H1 (cell line): ENCODE data around the gene ANK2. TPM values are rescaled to one million over a fixed set of nuclear protein-coding genes. Genes with fewer than 3 reads are reported as not detected.

Experiments used
- CTCF ChIA-PET: fragments of 300-600 bp; sonication (Branson Sonifier 250); formaldehyde crosslinking; loops from one replicate; lab custom pipeline; 2021; ENCODE audit not compliant: partially characterized antibody; lab: Charles Lee
- POLR2A ChIA-PET: fragments of 300-600 bp; sonication (Branson Sonifier 250); formaldehyde crosslinking; loops from one replicate; lab custom pipeline; 2021; ENCODE audit warnings: inconsistent platforms; ENCODE audit not compliant: partially characterized antibody; lab: Charles Lee
- DNase-seq, 2 experiments: peaks; one replicate each; pipeline versions ENCODE4 v3.0.0 to v3.0.0-alpha.2; 2010 to 2022; ENCODE audit warnings: low spot score in 2 of 2, low read depth in 1 of 2, mixed read lengths in 1 of 2
- FAIRE-seq: peaks from 2 replicates; lab custom pipeline; 2011; peaks lifted over from hg19 to GRCh38; lab: Jason Lieb, UNC
- H2AFZ ChIP-seq: 2 replicates; pipeline ENCODE4 v1.8.1; 2012; ENCODE audit warnings: low read length, inconsistent platforms
- H2AK5ac ChIP-seq: 2 replicates; pipeline ENCODE4 v1.6.1; 2013; ENCODE audit warnings: low read depth, low read length
- H2BK120ac ChIP-seq: replicated peaks from 2 replicates; pipeline ENCODE3; 2013; ENCODE audit warnings: low read depth, low read length, inconsistent platforms
- H2BK12ac ChIP-seq: 2 replicates; pipeline ENCODE4 v1.6.1; 2013; ENCODE audit warnings: low read depth, low read length
- H2BK15ac ChIP-seq: 2 replicates; pipeline ENCODE4 v1.6.1; 2013; ENCODE audit warnings: low read length
- H2BK20ac ChIP-seq: 2 replicates; pipeline ENCODE4 v1.6.1; 2013; ENCODE audit warnings: low read length
- H2BK5ac ChIP-seq: 2 replicates; pipeline ENCODE4 v1.6.1; 2013; ENCODE audit warnings: low read depth, low read length
- H3K14ac ChIP-seq: 2 replicates; pipeline ENCODE4 v1.6.1; 2013; ENCODE audit warnings: inconsistent platforms; ENCODE audit not compliant: insufficient read length
- H3K18ac ChIP-seq: 2 replicates; pipeline ENCODE4 v1.6.1; 2013; ENCODE audit warnings: low read length; ENCODE audit errors: extremely low read depth
- H3K23ac ChIP-seq: 2 replicates; pipeline ENCODE4 v1.6.1; 2013; ENCODE audit warnings: inconsistent platforms; ENCODE audit not compliant: insufficient read length
- H3K23me2 ChIP-seq: 2 replicates; pipeline ENCODE4 v1.6.1; 2013; ENCODE audit warnings: low read depth, low read length
- H3K27ac ChIP-seq: 2 replicates; pipeline ENCODE4 v1.6.1; 2011; ENCODE audit warnings: low read depth, low read length, inconsistent platforms
- H3K27me3 ChIP-seq, 4 experiments: replicated peaks in 1 of 4; 1 replicate in 1 of 4; 2 replicates in 3 of 4; pipeline versions ENCODE4 v1.6.1 to v1.8.1; 2011 to 2013; ENCODE audit warnings: low read length in 3 of 4, mild to moderate bottlenecking in 3 of 4, inconsistent platforms in 2 of 4, mixed read lengths in 2 of 4, moderate library complexity in 1 of 4; ENCODE audit not compliant: control insufficient read depth in 3 of 4, insufficient read depth in 3 of 4; ENCODE audit errors: extremely low read depth in 1 of 4
- H3K36me3 ChIP-seq, 4 experiments: 2 replicates each; pipeline versions ENCODE4 v1.6.1 to v1.8.1; 2011 to 2013; ENCODE audit warnings: mild to moderate bottlenecking in 4 of 4, low read length in 3 of 4, moderate library complexity in 2 of 4, control low read depth in 1 of 4, inconsistent platforms in 1 of 4; ENCODE audit not compliant: insufficient read depth in 4 of 4, control insufficient read depth in 2 of 4
- H3K4ac ChIP-seq: replicated peaks from 2 replicates; pipeline ENCODE3; 2013; ENCODE audit warnings: low read length, low read depth, mixed read lengths, inconsistent platforms; ENCODE audit not compliant: insufficient read length
- H3K4me1 ChIP-seq, 4 experiments: replicated peaks in 1 of 4; 1 replicate in 1 of 4; 2 replicates in 3 of 4; pipeline versions ENCODE4 v1.6.1 to v1.8.1; 2011 to 2013; ENCODE audit warnings: low read length in 3 of 4, inconsistent platforms in 2 of 4, mixed read lengths in 1 of 4; ENCODE audit not compliant: insufficient read depth in 4 of 4, control insufficient read depth in 3 of 4
- H3K4me2 ChIP-seq, 2 experiments: 2 replicates each; pipeline versions ENCODE4 v1.6.1 to v1.8.1; 2011 to 2013; ENCODE audit warnings: low read depth in 2 of 2, low read length in 2 of 2, control low read depth in 1 of 2, inconsistent platforms in 1 of 2, mild to moderate bottlenecking in 1 of 2; ENCODE audit not compliant: insufficient read depth in 1 of 2
- H3K4me3 ChIP-seq, 4 experiments: fragments of 200-600, 300-600 bp in 1 of 4; sonication (generic), shearing (Covaris generic), sonication (Bioruptor Twin) in 1 of 4; 2 replicates each; pipeline versions ENCODE4 v1.5.1 to v1.8.1; 2011 to 2016; ENCODE audit warnings: low read length in 4 of 4, low read depth in 3 of 4, control low read depth in 2 of 4, inconsistent platforms in 2 of 4, mild to moderate bottlenecking in 2 of 4, mixed read lengths in 1 of 4, moderate library complexity in 1 of 4; ENCODE audit not compliant: insufficient read depth in 2 of 4; ENCODE audit errors: extremely low read depth in 1 of 4
- H3K56ac ChIP-seq: replicated peaks from 2 replicates; pipeline ENCODE3; 2013; ENCODE audit warnings: low read depth, mild to moderate bottlenecking, mixed read lengths, low read length, inconsistent platforms; ENCODE audit not compliant: insufficient read length
- H3K79me1 ChIP-seq: 2 replicates; pipeline ENCODE4 v1.6.1; 2013; ENCODE audit warnings: low read depth, low read length, control low read depth
- H3K79me2 ChIP-seq, 2 experiments: 2 replicates each; pipeline versions ENCODE4 v1.6.1 to v1.8.1; 2012 to 2013; ENCODE audit warnings: low read length in 2 of 2, mild to moderate bottlenecking in 2 of 2, inconsistent platforms in 1 of 2; ENCODE audit not compliant: insufficient read depth in 2 of 2, control insufficient read depth in 1 of 2
- H3K9ac ChIP-seq, 4 experiments: replicated peaks in 1 of 4; 1 replicate in 1 of 4; 2 replicates in 3 of 4; pipeline versions ENCODE4 v1.6.1 to v1.8.1; 2011 to 2013; ENCODE audit warnings: low read depth in 3 of 4, low read length in 3 of 4, control low read depth in 2 of 4, mild to moderate bottlenecking in 2 of 4, moderate library complexity in 2 of 4, inconsistent platforms in 1 of 4; ENCODE audit errors: extremely low read depth in 1 of 4
- H3K9me3 ChIP-seq, 2 experiments: 2 replicates each; pipeline versions ENCODE4 v1.6.1 to v1.8.1; 2012 to 2013; ENCODE audit warnings: mild to moderate bottlenecking in 2 of 2, moderate library complexity in 2 of 2, control low read depth in 1 of 2, inconsistent platforms in 1 of 2, low read depth in 1 of 2, low read length in 1 of 2, mixed read lengths in 1 of 2; ENCODE audit not compliant: insufficient read depth in 2 of 2
- H4K20me1 ChIP-seq, 2 experiments: replicated peaks in 1 of 2; 2 replicates each; pipeline versions ENCODE3 to v1.8.1; 2011 to 2013; ENCODE audit warnings: inconsistent platforms in 2 of 2, low read length in 2 of 2, mild to moderate bottlenecking in 1 of 2; ENCODE audit not compliant: insufficient read depth in 2 of 2, control insufficient read depth in 1 of 2
- H4K5ac ChIP-seq: 2 replicates; pipeline ENCODE4 v1.6.1; 2013; ENCODE audit warnings: low read length, low read depth, mixed read lengths, inconsistent platforms; ENCODE audit not compliant: insufficient read length
- H4K8ac ChIP-seq: 2 replicates; pipeline ENCODE4 v1.8.0; 2013; ENCODE audit warnings: mild to moderate bottlenecking, moderate library complexity, low read length, inconsistent platforms; ENCODE audit not compliant: insufficient read depth; ENCODE audit errors: extremely low read depth
- H4K91ac ChIP-seq: replicated peaks from 2 replicates; pipeline ENCODE3; 2013; ENCODE audit warnings: low read length, mixed read lengths, inconsistent platforms; ENCODE audit not compliant: insufficient read length
- BACH1 ChIP-seq: IDR thresholded peaks from 2 replicates; pipeline ENCODE4 v1.6.1; 2012; ENCODE audit warnings: low read length, improper control_type of control experiment
- BRCA1 ChIP-seq: IDR thresholded peaks from 2 replicates; pipeline ENCODE4 v1.6.1; 2012; ENCODE audit warnings: low read depth, low read length, improper control_type of control experiment
- CEBPB ChIP-seq: IDR thresholded peaks from 2 replicates; pipeline ENCODE4 v1.6.1; 2012; ENCODE audit warnings: low read depth, low read length
- CREB1 ChIP-seq: IDR thresholded peaks from 2 replicates; pipeline ENCODE4 v1.6.1; 2012; ENCODE audit warnings: inconsistent platforms
- CTBP2 ChIP-seq: IDR thresholded peaks from 2 replicates; pipeline ENCODE4 v1.7.0; 2011; ENCODE audit warnings: borderline replicate concordance, mild to moderate bottlenecking, moderate library complexity, mixed read lengths, low read length; ENCODE audit not compliant: insufficient read depth, insufficient read length
- EP300 ChIP-seq, 2 experiments: IDR thresholded peaks; 1 replicate in 1 of 2; 2 replicates in 1 of 2; pipeline ENCODE4 v1.6.1; 2011 to 2012; ENCODE audit warnings: low read depth in 2 of 2, low read length in 2 of 2, mild to moderate bottlenecking in 2 of 2, borderline replicate concordance in 1 of 2, inconsistent platforms in 1 of 2, moderate library complexity in 1 of 2
- MAFK ChIP-seq: IDR thresholded peaks from 2 replicates; pipeline ENCODE4 v1.6.1; 2012; ENCODE audit warnings: low read depth, mild to moderate bottlenecking, improper control_type of control experiment, low read length
- NRF1 ChIP-seq: IDR thresholded peaks from 2 replicates; pipeline ENCODE4 v1.6.1; 2011; ENCODE audit warnings: mild to moderate bottlenecking, low read depth, low read length, improper control_type of control experiment
- PHF8 ChIP-seq: fragments of 200-600 bp; sonication (generic); conservative IDR thresholded peaks from 2 replicates; pipeline ENCODE4 v1.7.1; 2012; ENCODE audit warnings: low read depth, mild to moderate bottlenecking, inconsistent platforms, low read length, moderate library complexity
- SIN3A ChIP-seq, 2 experiments: IDR thresholded peaks in 1 of 2; conservative IDR thresholded peaks in 1 of 2; 2 replicates each; pipeline ENCODE4 v1.6.1; 2011 to 2012; ENCODE audit warnings: low read length in 2 of 2, improper control_type of control experiment in 1 of 2, low read depth in 1 of 2, mild to moderate bottlenecking in 1 of 2
- SUZ12 ChIP-seq: fragments of 200-600 bp; sonication (generic); IDR thresholded peaks from 2 replicates; pipeline ENCODE4 v1.6.1; 2012; ENCODE audit warnings: mild to moderate bottlenecking, inconsistent platforms, low read length, moderate library complexity, mixed read lengths
- TBP ChIP-seq: IDR thresholded peaks from 2 replicates; pipeline ENCODE4 v1.6.1; 2011; ENCODE audit warnings: low read depth, low read length, improper control_type of control experiment
- USF2 ChIP-seq: IDR thresholded peaks from 2 replicates; pipeline ENCODE4 v1.6.1; 2011; ENCODE audit warnings: low read length, improper control_type of control experiment
- WGBS, 2 experiments: shearing (Covaris generic) in 1 of 2; methylation state at CpG; one replicate each; pipeline versions ENCODE4 v1.1.6 to v1.1.7; 2013 to 2015; ENCODE audit warnings: low lambda C conversion rate in 2 of 2, mixed read lengths in 2 of 2, inconsistent platforms in 1 of 2, low coverage in 1 of 2, missing lambda C conversion rate in 1 of 2; ENCODE audit not compliant: insufficient replicate concordance in 2 of 2, insufficient coverage in 1 of 2, insufficient read length in 1 of 2; ENCODE audit errors: extremely low coverage in 1 of 2, missing lambda C conversion rate in 1 of 2; 5-methylcytosine and 5-hydroxymethylcytosine counted together
- polyA plus RNA-seq, 7 experiments: library from polyadenylated mRNA; depleted of rRNA in 3 of 7; stranded (reverse) in 5 of 7; unstranded in 2 of 7; fragments of >200 nt in 5 of 7; fragments of 200-250 nt in 2 of 7; gene quantifications; 1 replicate in 5 of 7; 2 replicates in 1 of 7; 4 replicates in 1 of 7; pipeline versions ENCODE4 v1.2.1 to v1.2.3, GENCODE V29; 2011 to 2013; ENCODE audit warnings: missing spikeins in 2 of 7, mixed read lengths in 2 of 7
- total RNA-seq: library from RNA; stranded (reverse); fragmentation: NEBNext Ultra II Directional; extraction: Animal tissue kit (Norgen Biotek cat#: 25700); gene quantifications from 2 replicates; pipeline ENCODE4 v1.2.1, GENCODE V29; 2021

ANK2 gene
- total and polyA plus RNA-seq, 2 of the 8 experiments (the other 6 are each of a cell fraction or from before 2014, with no cell fraction given), result 14.2 to 35.1 TPM

- ChIA-PET CTCF (interaction anchor here (0.8 to 1.7 kb wide), 2 partner anchors 13 to 80 kb away, joined by 3 to 4 read pairs; no protein-coding TSS in a partner anchor), POLR2A (no interaction called here)
- Histone ChIP-seq H4K20me1 (no peaks in the 10 kb centered on the region), H3K23ac (no peak overlapping the region), H2BK5ac (no peak overlapping the region), H3K4me3 (no peak overlapping the region), H2AK5ac (no peak overlapping the region), H2AFZ (no peak overlapping the region), H2BK20ac (no peak overlapping the region), H2BK15ac (no peak overlapping the region), H4K91ac (no peak overlapping the region), H3K18ac (no peak overlapping the region), H3K27ac (no peak overlapping the region), H3K36me3 (no peaks in the 10 kb centered on the region), H3K79me2 (no peaks in the 10 kb centered on the region), H3K4me1 (peaks cover 0 to 11% (median 4%) of the 10 kb centered on the region in 4 experiments; a peak in 4 of 7 replicates), H3K4me2 (0 out of 4 replicates have a peak overlapping the region, but pooled peaks of 1 of the 2 experiments have one; percentile 32), H3K9me3 (no peaks in the 10 kb centered on the region), H3K9ac (no peak overlapping the region; a peak in 1 of 7 replicates), H3K4ac (no peak overlapping the region), H2BK120ac (no peak overlapping the region), H3K23me2 (no peaks in the 10 kb centered on the region), H3K27me3 (no peaks in the 10 kb centered on the region), H4K8ac (no peak overlapping the region), H3K79me1 (no peaks in the 10 kb centered on the region), H3K14ac (no peak overlapping the region), H2BK12ac (no peak overlapping the region), H3K56ac (no peak overlapping the region), H4K5ac (no peak overlapping the region)
- no peak for DNase-seq
- FAIRE-seq, result no peak
- WGBS, 2 experiments, result 76% methylated on average over 4 of the region's 4 CpGs; no CpG with 5 or more reads in 1 of the 2 experiments
- TF ChIP-seq CREB1 (no peak), USF2 (no peak), MAFK (no peak), BACH1 (no peak), CEBPB (no peak), EP300 (IDR thresholded peaks at IDR 0.05; ENCODE audit: borderline replicate concordance in 1 of 2, low read depth in 2 of 2, low read length in 2 of 2) (no peak), TBP (no peak), CTBP2 (no peak), SUZ12 (no peak), SIN3A (conservative IDR thresholded peaks at IDR 0.05 in 1 of 2, IDR thresholded peaks at IDR 0.05 in 1 of 2; ENCODE audit: low read depth in 1 of 2, low read length in 2 of 2) (no peak), PHF8 (no peak), NRF1 (no peak), BRCA1 (no peak)
These were observed 159.7 kb downstream of the ANK2 start for GRCh38 chr4:113209153-113209552.
